HepG2 (cell line): ENCODE results near the gene ZDHHC19.

Experiments used
- ARID3A ChIP-seq: IDR thresholded peaks from 2 replicates; pipeline ENCODE4 v1.6.1; 2012; ENCODE audit warnings: low read depth, low read length, improper control_type of control experiment
- CHD2 ChIP-seq: IDR thresholded peaks from 2 replicates; pipeline ENCODE4 v1.6.1; 2011; ENCODE audit warnings: low read depth, low read length, improper control_type of control experiment
- CTCF ChIP-seq: sonication (generic); formaldehyde crosslinking; IDR thresholded peaks from 2 replicates; pipeline ENCODE4 v1.5.0; 2020; ENCODE audit warnings: mild to moderate bottlenecking, missing genetic modification reagents, moderate library complexity
- FOXA1 ChIP-seq, 2 experiments: fragments of 450-650 bp in 1 of 2; sonication (generic) in 1 of 2; formaldehyde crosslinking in 1 of 2; IDR thresholded peaks; 2 replicates each; pipeline versions ENCODE4 v1.4.0 to v1.6.1; 2016 to 2020; ENCODE audit warnings: missing genetic modification reagents in 1 of 2
- HMGXB4 ChIP-seq, 2 experiments: sonication (generic) in 1 of 2; formaldehyde crosslinking in 1 of 2; IDR thresholded peaks; 2 replicates each; pipeline versions ENCODE4 v1.4.0 to v1.6.1; 2018 to 2020; ENCODE audit warnings: missing genetic modification reagents in 2 of 2, borderline replicate concordance in 1 of 2, low read depth in 1 of 2, mild to moderate bottlenecking in 1 of 2, missing biosample characterization in 1 of 2
- MTA1 ChIP-seq: sonication (generic); formaldehyde crosslinking; IDR thresholded peaks from 2 replicates; pipeline ENCODE4 v1.4.0; 2020; ENCODE audit warnings: missing genetic modification reagents, mild to moderate bottlenecking, borderline replicate concordance
- POLR2AphosphoS5 ChIP-seq: IDR thresholded peaks from 2 replicates; pipeline ENCODE4 v1.6.1; 2012; ENCODE audit warnings: low read depth, low read length
- PRDM4 ChIP-seq: sonication (generic); formaldehyde crosslinking; IDR thresholded peaks from 2 replicates; pipeline ENCODE4 v1.9.0; 2021; ENCODE audit warnings: missing genetic modification reagents, borderline replicate concordance
- STAT5B ChIP-seq: sonication (generic); formaldehyde crosslinking; IDR thresholded peaks from 2 replicates; pipeline ENCODE4 v1.4.0; 2020; ENCODE audit warnings: missing genetic modification reagents
- SUZ12 ChIP-seq: fragments of 150-350 bp; IDR thresholded peaks from 2 replicates; pipeline ENCODE4 v1.6.1; 2014; ENCODE audit warnings: low read depth, low read length
- ZFP91 ChIP-seq: sonication (generic); formaldehyde crosslinking; IDR thresholded peaks from 2 replicates; pipeline ENCODE4 v1.9.0; 2022; ENCODE audit warnings: missing genetic modification reagents, mild to moderate bottlenecking, borderline replicate concordance
- ZNF468 ChIP-seq: sonication (generic); formaldehyde crosslinking; IDR thresholded peaks from 2 replicates; pipeline ENCODE4 v1.8.0; 2022; ENCODE audit warnings: mild to moderate bottlenecking, moderate library complexity, missing genetic modification reagents
- ZNF75D ChIP-seq: sonication (generic); formaldehyde crosslinking; IDR thresholded peaks from 2 replicates; pipeline ENCODE4 v1.8.1; 2023; ENCODE audit warnings: missing genetic modification reagents, mild to moderate bottlenecking, borderline replicate concordance

GRCh38 chr3:196163212-196163611 is 48.0 kb downstream of the ZDHHC19 start:
- TF ChIP-seq CHD2 = no peak
- TF ChIP-seq HMGXB4 (CRISPR knock-in tag; IDR thresholded peaks at IDR 0.05; ENCODE audit: borderline replicate concordance in 1 of 2, low read depth in 1 of 2) = no peak
- TF ChIP-seq ARID3A = no peak
- TF ChIP-seq MTA1 = no peak
- no peak for TF ChIP-seq FOXA1 (IDR thresholded peaks at IDR 0.05)
- TF ChIP-seq FOXA1 (CRISPR knock-in tag; IDR thresholded peaks at IDR 0.05) = no peak
- TF ChIP-seq STAT5B = no peak
- TF ChIP-seq POLR2AphosphoS5 = no peak
- TF ChIP-seq ZNF75D = no peak
- TF ChIP-seq CTCF = no peak
- no peak for TF ChIP-seq SUZ12
- TF ChIP-seq ZNF468 (CRISPR knock-in tag) = no peak
- TF ChIP-seq PRDM4 (CRISPR knock-in tag) = no peak
- TF ChIP-seq ZFP91 (CRISPR knock-in tag) = no peak
